SK-N-SH (cell line): Measurements from ENCODE around the gene BDNF. TPM values are rescaled to one million over a fixed set of nuclear protein-coding genes. Genes with fewer than 3 reads are reported as not detected.

ENCODE experiments used
- CTCF ChIA-PET: fragments of 300-600, 350-600 bp; formaldehyde crosslinking; extraction: SDS; loops from one replicate; lab custom pipeline; 2021; lab: Yijun Ruan, JAX
- POLR2A ChIA-PET: fragments of 350-600 bp; sonication (Branson Sonifier 250); formaldehyde crosslinking; extraction: SDS; loops from one replicate; lab custom pipeline; 2020; ENCODE audit warnings: antibody characterized with exemption, inconsistent platforms; lab: Yijun Ruan, JAX
- DNase-seq: peaks from one replicate; pipeline ENCODE4 v3.0.0; 2012
- H2AFZ ChIP-seq: fragments of 200-600 bp; sonication (generic); 2 replicates; pipeline ENCODE4 v1.8.1; 2016; ENCODE audit warnings: antibody characterized with exemption, mild to moderate bottlenecking, low read depth
- H3F3A ChIP-seq: fragments of 200-600 bp; sonication (generic); replicated peaks from 2 replicates; pipeline ENCODE3; 2016; ENCODE audit warnings: antibody characterized with exemption, mild to moderate bottlenecking; ENCODE audit not compliant: insufficient read depth
- H3K27ac ChIP-seq, 2 experiments: fragments of 200-500 bp in 1 of 2; fragments of 200-600 bp in 1 of 2; sonication (Bioruptor generic) in 1 of 2; sonication (generic), shearing (Covaris generic) in 1 of 2; 2 replicates each; pipeline versions ENCODE4 v1.5.1 to v1.6.1; 2014 to 2016; ENCODE audit warnings: low read depth in 2 of 2, inconsistent platforms in 1 of 2, low read length in 1 of 2, mild to moderate bottlenecking in 1 of 2, mixed read lengths in 1 of 2
- H3K27me3 ChIP-seq: fragments of 200-600 bp; sonication (generic), shearing (Covaris generic); 2 replicates; pipeline ENCODE4 v1.6.1; 2016; ENCODE audit warnings: mixed run types; ENCODE audit not compliant: insufficient read depth
- H3K36me3 ChIP-seq, 2 experiments: fragments of 200-500 bp in 1 of 2; fragments of 200-600 bp in 1 of 2; sonication (Bioruptor generic) in 1 of 2; sonication (generic) in 1 of 2; replicated peaks in 1 of 2; 2 replicates each; pipeline versions ENCODE3 to v1.5.1; 2014 to 2016; ENCODE audit warnings: low read length in 1 of 2, mild to moderate bottlenecking in 1 of 2; ENCODE audit not compliant: insufficient read depth in 2 of 2, control insufficient read depth in 1 of 2
- H3K4me1 ChIP-seq, 2 experiments: fragments of 200-500 bp in 1 of 2; fragments of 200-600 bp in 1 of 2; sonication (Bioruptor generic) in 1 of 2; sonication (generic), shearing (Covaris generic) in 1 of 2; 2 replicates each; pipeline versions ENCODE4 v1.5.1 to v1.6.1; 2014 to 2016; ENCODE audit warnings: low read depth in 1 of 2, low read length in 1 of 2, mixed run types in 1 of 2; ENCODE audit not compliant: insufficient read depth in 2 of 2, control insufficient read depth in 1 of 2
- H3K4me2 ChIP-seq: fragments of 200-600 bp; sonication (generic), shearing (Covaris generic); 2 replicates; pipeline ENCODE4 v1.6.1; 2017; ENCODE audit warnings: mixed run types
- H3K4me3 ChIP-seq, 2 experiments: fragments of 200-500 bp in 1 of 2; fragments of 200-600 bp in 1 of 2; sonication (Bioruptor generic) in 1 of 2; sonication (generic), shearing (Covaris generic) in 1 of 2; 2 replicates each; pipeline versions ENCODE4 v1.5.1 to v1.8.1; 2014 to 2016; ENCODE audit warnings: low read depth in 2 of 2, inconsistent platforms in 1 of 2, low read length in 1 of 2, mild to moderate bottlenecking in 1 of 2, mixed read lengths in 1 of 2, moderate library complexity in 1 of 2
- H3K79me2 ChIP-seq: fragments of 200-600 bp; sonication (generic); 2 replicates; pipeline ENCODE4 v1.8.1; 2017; ENCODE audit warnings: mild to moderate bottlenecking; ENCODE audit not compliant: insufficient read depth
- H3K9ac ChIP-seq: fragments of 200-600 bp; sonication (generic); 2 replicates; pipeline ENCODE4 v1.6.1; 2017; ENCODE audit warnings: mixed run types
- H3K9me2 ChIP-seq: fragments of 200-600 bp; sonication (generic); 2 replicates; pipeline ENCODE4 v1.6.1; 2017; ENCODE audit warnings: mixed run types
- H3K9me3 ChIP-seq: fragments of 200-600 bp; sonication (generic); 2 replicates; pipeline ENCODE4 v1.6.1; 2017; ENCODE audit warnings: mixed run types, mild to moderate bottlenecking, moderate library complexity
- H4K20me1 ChIP-seq: fragments of 200-600 bp; sonication (generic); 2 replicates; pipeline ENCODE4 v1.6.1; 2017; ENCODE audit warnings: mild to moderate bottlenecking, mixed run types; ENCODE audit not compliant: insufficient read depth
- CTCF ChIP-seq: fragments of 200-600 bp; sonication (generic); IDR thresholded peaks from 2 replicates; pipeline ENCODE4 v1.6.1; 2017; ENCODE audit warnings: antibody characterized with exemption, mild to moderate bottlenecking, moderate library complexity
- FOSL2 ChIP-seq: IDR thresholded peaks from 2 replicates; pipeline ENCODE4 v1.4.0; 2012; ENCODE audit warnings: low read depth, mild to moderate bottlenecking, moderate library complexity, borderline replicate concordance
- FOXJ3 ChIP-seq: sonication (generic); formaldehyde crosslinking; IDR thresholded peaks from 2 replicates; pipeline ENCODE4 v1.5.1; 2020; ENCODE audit warnings: mild to moderate bottlenecking, missing genetic modification reagents
- FOXM1 ChIP-seq: IDR thresholded peaks from 2 replicates; pipeline ENCODE4 v1.4.0; 2012; ENCODE audit warnings: low read depth, mild to moderate bottlenecking
- GABPA ChIP-seq: IDR thresholded peaks from 2 replicates; pipeline ENCODE4 v1.4.0; 2012; ENCODE audit warnings: low read depth, mild to moderate bottlenecking
- GATA2 ChIP-seq: sonication (generic); formaldehyde crosslinking; IDR thresholded peaks from 2 replicates; pipeline ENCODE4 v1.5.0; 2020; ENCODE audit warnings: mild to moderate bottlenecking, missing genetic modification reagents
- IRF3 ChIP-seq: fragments of 150-350 bp; IDR thresholded peaks from 2 replicates; pipeline ENCODE4 v1.6.1; 2016; ENCODE audit warnings: mild to moderate bottlenecking, low read depth, low read length
- JUND ChIP-seq: IDR thresholded peaks from 2 replicates; pipeline ENCODE4 v1.4.0; 2012
- MAX ChIP-seq: IDR thresholded peaks from 2 replicates; pipeline ENCODE4 v1.4.0; 2012; ENCODE audit warnings: low read depth
- NFIC ChIP-seq: IDR thresholded peaks from 2 replicates; pipeline ENCODE4 v1.4.0; 2012; ENCODE audit warnings: borderline replicate concordance
- NRF1 ChIP-seq: IDR thresholded peaks from 2 replicates; pipeline ENCODE4 v1.6.1; 2012; ENCODE audit warnings: low read depth, mild to moderate bottlenecking, low read length
- POLR2AphosphoS5 ChIP-seq: IDR thresholded peaks from 2 replicates; pipeline ENCODE4 v1.6.1; 2012; ENCODE audit warnings: low read depth, low read length
- RAD21 ChIP-seq: IDR thresholded peaks from 2 replicates; pipeline ENCODE4 v1.6.1; 2012; ENCODE audit warnings: mild to moderate bottlenecking, low read length
- REST ChIP-seq: IDR thresholded peaks from 2 replicates; pipeline ENCODE4 v1.6.1; 2012; ENCODE audit warnings: mild to moderate bottlenecking, low read depth, low read length, moderate library complexity
- RFX5 ChIP-seq: IDR thresholded peaks from 2 replicates; pipeline ENCODE4 v1.6.1; 2012; ENCODE audit warnings: mild to moderate bottlenecking, improper control_type of control experiment, low read length
- RXRA ChIP-seq: IDR thresholded peaks from 2 replicates; pipeline ENCODE4 v1.4.0; 2012; ENCODE audit warnings: low read depth, mild to moderate bottlenecking, borderline replicate concordance
- SIN3A ChIP-seq: IDR thresholded peaks from 2 replicates; pipeline ENCODE4 v1.6.1; 2012; ENCODE audit warnings: low read depth, mild to moderate bottlenecking, low read length, moderate library complexity, borderline replicate concordance
- SMC3 ChIP-seq: IDR thresholded peaks from 2 replicates; pipeline ENCODE4 v1.6.1; 2012; ENCODE audit warnings: low read depth, low read length, improper control_type of control experiment
- TEAD4 ChIP-seq: IDR thresholded peaks from 2 replicates; pipeline ENCODE4 v1.4.0; 2012; ENCODE audit warnings: mild to moderate bottlenecking, borderline replicate concordance; ENCODE audit not compliant: insufficient read depth
- WGBS: methylation state at CpG from one replicate; pipeline ENCODE4 v1.1.6; 2017; ENCODE audit warnings: low lambda C conversion rate; 5-methylcytosine and 5-hydroxymethylcytosine counted together
- polyA plus RNA-seq, 3 experiments: library from polyadenylated mRNA; depleted of rRNA; stranded (reverse); fragments of >200 nt; gene quantifications; 2 replicates each; pipeline ENCODE4 v1.2.3, GENCODE V29; 2012

Gene BDNF
- polyA plus RNA-seq, 1 of the 3 experiments (the other 2 are of a cell fraction) = 21.3 TPM

- H2AFZ ChIP-seq = no peak overlapping the region
- CTCF ChIA-PET = no interaction called here
- H3K4me3 ChIP-seq = no peak overlapping the region
- H3K9me2 ChIP-seq = no peaks in the 10 kb centered on the region
- no peak for TF ChIP-seq REST
- no peak for TF ChIP-seq SIN3A
- no peak for TF ChIP-seq SMC3
- TF ChIP-seq NRF1 = no peak
- no peak for TF ChIP-seq GABPA
- no peak for TF ChIP-seq GATA2 (CRISPR knock-in tag)
- no peak for TF ChIP-seq POLR2AphosphoS5
- no peak for TF ChIP-seq TEAD4
- no peak for TF ChIP-seq FOXJ3 (CRISPR knock-in tag)
- TF ChIP-seq JUND = no peak
- TF ChIP-seq NFIC = no peak
- no peaks in the 10 kb centered on the region for H3K9me3 ChIP-seq
- no peak overlapping the region for H3K9ac ChIP-seq
- H3F3A ChIP-seq = peaks cover 5% of the 10 kb centered on the region
- DNase-seq = no peak
- POLR2A ChIA-PET = no interaction called here
- H4K20me1 ChIP-seq = peaks cover 36% of the 10 kb centered on the region
- no peak overlapping the region for H3K4me2 ChIP-seq
- peaks cover 47% of the 10 kb centered on the region for H3K79me2 ChIP-seq
- peaks cover 8 to 36% of the 10 kb centered on the region in 2 experiments for H3K36me3 ChIP-seq
- 83% methylated on average over 12 of the region's 12 CpGs for WGBS
- no peaks in the 10 kb centered on the region for H3K27me3 ChIP-seq
- no peak overlapping the region; a peak in 1 of 4 replicates for H3K27ac ChIP-seq
- H3K4me1 ChIP-seq = peaks cover 0 to 30% of the 10 kb centered on the region in 2 experiments; a peak in 2 of 4 replicates
These were observed 43.3 kb downstream of the BDNF start for GRCh38 chr11:27656806-27657483.

- H4K20me1 ChIP-seq = peaks cover 30% of the 10 kb centered on the region
- CTCF ChIA-PET = no interaction called here
- peaks cover 41% of the 10 kb centered on the region for H3K79me2 ChIP-seq
- WGBS = 89% methylated on average over 6 of the region's 6 CpGs
- no peak overlapping the region for H3K4me2 ChIP-seq
- H3K4me3 ChIP-seq = no peak overlapping the region
- peaks cover 0 to 30% of the 10 kb centered on the region in 2 experiments; a peak in 2 of 4 replicates for H3K4me1 ChIP-seq
- no peak for DNase-seq
- peaks cover 8 to 36% of the 10 kb centered on the region in 2 experiments for H3K36me3 ChIP-seq
- H3K9me2 ChIP-seq = no peaks in the 10 kb centered on the region
- H2AFZ ChIP-seq = no peak overlapping the region
- peaks cover 7% of the 10 kb centered on the region for H3F3A ChIP-seq
- no peaks in the 10 kb centered on the region for H3K9me3 ChIP-seq
- POLR2A ChIA-PET = no interaction called here
- H3K27me3 ChIP-seq = no peaks in the 10 kb centered on the region
- no peak overlapping the region for H3K9ac ChIP-seq
- H3K27ac ChIP-seq = no peak overlapping the region; a peak in 1 of 4 replicates
- TF ChIP-seq JUND (no peak), SIN3A (no peak), MAX (no peak), RAD21 (no peak), CTCF (no peak), IRF3 (no peak), RFX5 (no peak), NFIC (no peak), FOSL2 (no peak), RXRA (no peak), GATA2 (CRISPR knock-in tag) (no peak), FOXM1 (no peak)
These were observed 43.9 kb downstream of the BDNF start for GRCh38 chr11:27656320-27656719.
